DOHH2 (cell line): ENCODE results near the gene IQSEC1.

ENCODE experiments used
- H3F3A ChIP-seq: fragments of 200-600 bp; sonication (generic), shearing (Covaris generic); 2 replicates; pipeline ENCODE4 v1.6.0; 2016; ENCODE audit warnings: antibody characterized with exemption, mild to moderate bottlenecking; ENCODE audit not compliant: control insufficient read depth, insufficient read depth
- H3K27ac ChIP-seq: fragments of 200-600 bp; sonication (generic); 2 replicates; pipeline ENCODE4 v1.5.1; 2014; ENCODE audit warnings: low read depth, mild to moderate bottlenecking, low read length, moderate library complexity
- H3K27me3 ChIP-seq: fragments of 200-600 bp; sonication (generic); 2 replicates; pipeline ENCODE4 v1.6.1; 2014; ENCODE audit warnings: mild to moderate bottlenecking, low read length, mixed read lengths; ENCODE audit not compliant: control insufficient read depth
- H3K36me3 ChIP-seq: fragments of 200-600 bp; sonication (generic); 2 replicates; pipeline ENCODE4 v1.6.1; 2014; ENCODE audit warnings: mild to moderate bottlenecking, low read length, moderate library complexity, mixed read lengths; ENCODE audit not compliant: control insufficient read depth
- H3K4me1 ChIP-seq: fragments of 200-600 bp; sonication (generic); 2 replicates; pipeline ENCODE4 v1.6.1; 2014; ENCODE audit warnings: mild to moderate bottlenecking, low read length, mixed read lengths; ENCODE audit not compliant: control insufficient read depth
- H3K4me2 ChIP-seq: fragments of 200-600 bp; sonication (generic); 2 replicates; pipeline ENCODE4 v1.6.0; 2014; ENCODE audit warnings: mild to moderate bottlenecking, low read length, moderate library complexity
- H3K4me3 ChIP-seq: fragments of 200-600 bp; sonication (generic); 2 replicates; pipeline ENCODE4 v1.5.1; 2014; ENCODE audit warnings: mild to moderate bottlenecking, low read length, mixed read lengths
- H3K79me2 ChIP-seq: fragments of 200-600 bp; sonication (generic); 2 replicates; pipeline ENCODE4 v1.6.1; 2014; ENCODE audit warnings: mild to moderate bottlenecking, low read length, mixed read lengths; ENCODE audit not compliant: control insufficient read depth
- H3K9me2 ChIP-seq: fragments of 200-600 bp; sonication (generic); replicated peaks from 2 replicates; pipeline ENCODE4 v1.6.1; 2014; ENCODE audit warnings: mild to moderate bottlenecking, low read length, mixed read lengths; ENCODE audit not compliant: control insufficient read depth
- H3K9me3 ChIP-seq: fragments of 200-600 bp; sonication (generic); 2 replicates; pipeline ENCODE4 v1.6.1; 2014; ENCODE audit warnings: antibody characterized with exemption, low read length, mixed read lengths; ENCODE audit not compliant: control insufficient read depth, insufficient read depth
- H4K20me1 ChIP-seq: fragments of 200-600 bp; sonication (generic); 2 replicates; pipeline ENCODE4 v1.6.0; 2014; ENCODE audit warnings: low read depth, mild to moderate bottlenecking, antibody characterized with exemption, low read length, moderate library complexity; ENCODE audit not compliant: control insufficient read depth, insufficient read depth
- CTCF ChIP-seq: fragments of 200-600 bp; sonication (generic); IDR thresholded peaks from one replicate; pipeline ENCODE4 v1.5.1; 2014; ENCODE audit warnings: antibody characterized with exemption, mild to moderate bottlenecking, low read depth, low read length; ENCODE audit not compliant: poor library complexity, severe bottlenecking
- EZH2phosphoT487 ChIP-seq: fragments of 200-600 bp; sonication (generic); IDR thresholded peaks from 2 replicates; pipeline ENCODE4 v1.6.1; 2017; ENCODE audit warnings: borderline replicate concordance, mild to moderate bottlenecking, antibody characterized with exemption, low read length, moderate library complexity, mixed read lengths

Gene IQSEC1

GRCh38 chr3:12910356-12911099 is 162.7 kb downstream of the IQSEC1 start:
- H4K20me1 ChIP-seq, result no peaks in the 10 kb centered on the region
- H3K4me3 ChIP-seq, result no peak overlapping the region
- H3K79me2 ChIP-seq, result no peaks in the 10 kb centered on the region
- no peaks in the 10 kb centered on the region for H3F3A ChIP-seq
- no peak overlapping the region for H3K27ac ChIP-seq
- no peaks in the 10 kb centered on the region for H3K4me1 ChIP-seq
- H3K27me3 ChIP-seq, result no peaks in the 10 kb centered on the region
- no peaks in the 10 kb centered on the region for H3K9me2 ChIP-seq
- H3K9me3 ChIP-seq, result no peaks in the 10 kb centered on the region
- H3K4me2 ChIP-seq, result no peak overlapping the region
- TF ChIP-seq EZH2phosphoT487 (no peak), CTCF (no peak)
- no peaks in the 10 kb centered on the region for H3K36me3 ChIP-seq

- Histone ChIP-seq H3K4me1 (no peaks in the 10 kb centered on the region), H3K36me3 (no peaks in the 10 kb centered on the region)
Observed at GRCh38 chr3:12909710-12910109, 163.5 kb downstream of the IQSEC1 start.

DNA sequence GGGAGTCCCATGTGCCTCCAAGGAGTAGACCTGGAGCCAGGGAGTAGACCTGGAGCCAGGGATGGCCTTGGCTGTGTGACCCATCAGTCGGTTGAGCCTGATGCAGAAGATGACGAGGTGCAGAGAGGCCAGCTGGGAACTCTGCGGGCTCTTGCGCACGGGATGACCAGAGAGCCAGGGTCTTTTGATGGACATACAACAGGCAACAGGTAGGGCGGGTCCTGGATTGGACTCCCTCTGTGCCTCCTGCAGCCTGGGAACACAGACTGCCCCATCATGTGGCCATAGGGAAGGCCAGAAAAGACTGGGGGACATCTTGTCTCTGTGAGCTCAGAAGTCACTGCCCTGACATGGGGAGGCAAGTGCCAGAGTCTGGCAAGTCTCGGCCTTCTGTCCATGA is 164.4 kb downstream of the IQSEC1 start:
- no peaks in the 10 kb centered on the region for H4K20me1 ChIP-seq
- H3K27me3 ChIP-seq, result no peaks in the 10 kb centered on the region
- TF ChIP-seq CTCF (no peak), EZH2phosphoT487 (no peak)
- H3K4me1 ChIP-seq, result no peaks in the 10 kb centered on the region
- H3K4me2 ChIP-seq, result no peak overlapping the region
- no peaks in the 10 kb centered on the region for H3K9me3 ChIP-seq
- H3K9me2 ChIP-seq, result no peaks in the 10 kb centered on the region
- no peak overlapping the region for H3K27ac ChIP-seq
- no peaks in the 10 kb centered on the region for H3K79me2 ChIP-seq
- no peaks in the 10 kb centered on the region for H3F3A ChIP-seq
- no peaks in the 10 kb centered on the region for H3K36me3 ChIP-seq
- H3K4me3 ChIP-seq, result no peak overlapping the region

More at GRCh38 chr3:12909710-12910109, 163.5 kb downstream of the IQSEC1 start:
- Histone ChIP-seq H3K27me3 (no peaks in the 10 kb centered on the region), H3K9me3 (no peaks in the 10 kb centered on the region), H3K79me2 (no peaks in the 10 kb centered on the region), H3F3A (no peaks in the 10 kb centered on the region), H3K4me3 (no peak overlapping the region), H3K9me2 (no peaks in the 10 kb centered on the region), H3K4me2 (no peak overlapping the region), H3K27ac (no peak overlapping the region), H4K20me1 (no peaks in the 10 kb centered on the region)
- TF ChIP-seq EZH2phosphoT487 (no peak), CTCF (no peak)
